K562 (cell line): ENCODE measurements around the gene SENP1. TPM values are rescaled to one million over a fixed set of nuclear protein-coding genes. Genes with fewer than 3 reads are reported as not detected.

Experiments
- ATAC-seq: fragments of 200-7000 bp; cut with Tn5 transposase; 3 replicates; pipeline ENCODE4 v1.9.1; 2020; ENCODE audit warnings: moderate library complexity
- BruUV-seq: library from RNA; stranded (reverse); fragments of 400-500 nt; replicated peaks from 2 replicates; lab custom pipeline; 2021; lab: Mats Ljungman, UMichigan
- CTCF ChIA-PET: fragments of 300-600 bp; formaldehyde crosslinking; extraction: SDS; loops from one replicate; lab custom pipeline; 2021; ENCODE audit warnings: low intra/inter-chr PET ratio; lab: Yijun Ruan, JAX
- POLR2A ChIA-PET: fragments of 300-600, 350-650 bp; sonication (Branson Sonifier 250); formaldehyde crosslinking; extraction: SDS; loops from one replicate; lab custom pipeline; 2021; ENCODE audit warnings: antibody characterized with exemption, inconsistent platforms; lab: Yijun Ruan, JAX
- DNase-seq, 4 experiments: peaks; one replicate each; pipeline versions ENCODE4 v3.0.0 to v3.0.0-alpha.2; 2011 to 2018; ENCODE audit warnings: low spot score in 3 of 4, mixed read lengths in 3 of 4; ENCODE audit errors: extremely low read depth in 1 of 4
- FAIRE-seq: peaks from 2 replicates; lab custom pipeline; 2011; peaks lifted over from hg19 to GRCh38; lab: Jason Lieb, UNC
- H2AFZ ChIP-seq: 2 replicates; pipeline ENCODE4 v1.6.0; 2011; ENCODE audit warnings: low read depth, low read length, control low read depth, inconsistent platforms
- H3K27ac ChIP-seq: fragments of 200-600 bp; 3 replicates; pipeline ENCODE4 v1.8.0; 2011; ENCODE audit warnings: low read depth, mild to moderate bottlenecking, control low read depth, inconsistent platforms, low read length, moderate library complexity, mixed read lengths; ENCODE audit errors: extremely low read depth
- H3K27me3 ChIP-seq, 2 experiments: fragments of 300-600 bp in 1 of 2; 2 replicates in 1 of 2; 3 replicates in 1 of 2; pipeline versions ENCODE4 v1.6.0 to v1.8.0; 2011; ENCODE audit warnings: inconsistent platforms in 2 of 2, low read length in 2 of 2, mild to moderate bottlenecking in 1 of 2, mixed read lengths in 1 of 2, moderate library complexity in 1 of 2; ENCODE audit not compliant: control insufficient read depth in 2 of 2, insufficient read depth in 2 of 2
- H3K36me3 ChIP-seq: fragments of 300-600 bp; 3 replicates; pipeline ENCODE4 v1.8.0; 2011; ENCODE audit warnings: mild to moderate bottlenecking, low read length, inconsistent platforms; ENCODE audit not compliant: control insufficient read depth, insufficient read depth
- H3K4me1 ChIP-seq, 2 experiments: fragments of 200-600 bp in 1 of 2; replicated peaks in 1 of 2; 2 replicates in 1 of 2; 3 replicates in 1 of 2; pipeline versions ENCODE4 v1.5.1 to v1.8.0; 2011; ENCODE audit warnings: inconsistent platforms in 2 of 2, low read length in 2 of 2, mild to moderate bottlenecking in 1 of 2, mixed read lengths in 1 of 2, moderate library complexity in 1 of 2; ENCODE audit not compliant: control insufficient read depth in 2 of 2, insufficient read depth in 2 of 2
- H3K4me2 ChIP-seq: 2 replicates; pipeline ENCODE4 v1.6.1; 2011; ENCODE audit warnings: low read length, control low read depth, inconsistent platforms, mixed read lengths; ENCODE audit not compliant: insufficient read depth
- H3K4me3 ChIP-seq: fragments of 200-600 bp; sonication (generic), shearing (Covaris generic); 2 replicates; pipeline ENCODE4 v1.5.1; 2016; ENCODE audit warnings: control low read depth, inconsistent platforms
- H3K79me2 ChIP-seq: fragments of 200-600 bp; 3 replicates; pipeline ENCODE4 v1.8.0; 2011; ENCODE audit warnings: low read length, inconsistent platforms; ENCODE audit not compliant: control insufficient read depth, insufficient read depth
- H3K9ac ChIP-seq, 2 experiments: 2 replicates each; pipeline versions ENCODE4 v1.6.0 to v1.6.1; 2011; ENCODE audit warnings: low read depth in 2 of 2, low read length in 2 of 2, control low read depth in 1 of 2, inconsistent platforms in 1 of 2, mild to moderate bottlenecking in 1 of 2, mixed read lengths in 1 of 2; ENCODE audit not compliant: insufficient read depth in 1 of 2
- H3K9me1 ChIP-seq: one replicate; pipeline ENCODE4 v1.6.0; 2011; ENCODE audit warnings: inconsistent platforms, mild to moderate bottlenecking, low read length, moderate library complexity; ENCODE audit not compliant: control insufficient read depth, insufficient read depth
- H3K9me3 ChIP-seq: replicated peaks from 2 replicates; pipeline ENCODE4 v1.5.1; 2011; ENCODE audit warnings: low read depth, low read length, inconsistent platforms; ENCODE audit not compliant: control insufficient read depth, insufficient read depth
- H4K20me1 ChIP-seq: replicated peaks from 2 replicates; pipeline ENCODE4 v1.6.1; 2011; ENCODE audit warnings: low read length, inconsistent platforms, mixed read lengths; ENCODE audit not compliant: control insufficient read depth, insufficient read depth
- CTCF ChIP-seq, 3 experiments: IDR thresholded peaks in 2 of 3; conservative IDR thresholded peaks in 1 of 3; 2 replicates each; pipeline ENCODE4 v1.5.1; 2011 to 2012; ENCODE audit warnings: low read length in 3 of 3, mild to moderate bottlenecking in 3 of 3, control low read depth in 2 of 3, improper control_type of control experiment in 1 of 3, inconsistent platforms in 1 of 3, low read depth in 1 of 3, mixed read lengths in 1 of 3, moderate library complexity in 1 of 3; ENCODE audit not compliant: insufficient read depth in 2 of 3
- HMGN3 ChIP-seq: IDR thresholded peaks from 2 replicates; pipeline ENCODE4 v1.6.1; 2011; ENCODE audit warnings: borderline replicate concordance, low read depth, mild to moderate bottlenecking, mixed read lengths, low read length; ENCODE audit not compliant: insufficient read length; ENCODE audit errors: extremely low read depth
- NCOA6 ChIP-seq: fragments of 450-650 bp; IDR thresholded peaks from 2 replicates; pipeline ENCODE4 v1.6.1; 2017; ENCODE audit warnings: mild to moderate bottlenecking
- NFRKB ChIP-seq: fragments of 450-650 bp; IDR thresholded peaks from 2 replicates; pipeline ENCODE4 v1.6.1; 2016; ENCODE audit warnings: low read depth
- NR0B1 ChIP-seq: fragments of 450-650 bp; IDR thresholded peaks from one replicate; pipeline ENCODE4 v1.6.1; 2018; ENCODE audit warnings: mild to moderate bottlenecking, moderate library complexity; ENCODE audit not compliant: partially characterized antibody
- SPI1 ChIP-seq: IDR thresholded peaks from 2 replicates; pipeline ENCODE4 v1.6.1; 2011; ENCODE audit warnings: low read depth, low read length, control low read depth, borderline replicate concordance
- ZBTB34 ChIP-seq: fragments of 250-450 bp; sonication (Bioruptor Pico); IDR thresholded peaks from 2 replicates; pipeline ENCODE4 v1.8.0; 2021; ENCODE audit warnings: mild to moderate bottlenecking, moderate library complexity
- ZNF324 ChIP-seq: fragments of 250-450 bp; sonication (Bioruptor Pico); IDR thresholded peaks from 2 replicates; pipeline ENCODE4 v1.4.0; 2020; ENCODE audit warnings: mild to moderate bottlenecking
- WGBS: fragments of 100-300 bp; shearing (Covaris generic); methylation state at CpG from one replicate; pipeline ENCODE4 v1.1.6; 2016; ENCODE audit warnings: low coverage, mixed read lengths; ENCODE audit not compliant: insufficient coverage; ENCODE audit errors: missing lambda C conversion rate; 5-methylcytosine and 5-hydroxymethylcytosine counted together
- in situ Hi-C: fragments of 300-500 bp; cut with MboI; formaldehyde crosslinking; loops from 4 replicates; pipeline ENCODE4 v1.15.0; 2018; ENCODE audit warnings: inconsistent platforms, mixed read lengths
- intact Hi-C: fragments of 100-400 bp; cut with micrococcal nuclease; formaldehyde crosslinking; loops from 2 replicates; pipeline ENCODE4 v1.14.2; 2022
- polyA plus RNA-seq, 8 experiments: library from polyadenylated mRNA; depleted of rRNA in 4 of 8; stranded (reverse) in 5 of 8; unstranded in 3 of 8; fragments of >200 nt; fragmentation: Nextera tagmentation in 2 of 8; fragmentation: Illumina TruSeq in 1 of 8; extraction: Ambion mirVana in 2 of 8; extraction: Trizol in 1 of 8; gene quantifications; 2 replicates each; pipeline versions ENCODE4 v1.2.1 to v1.2.3, GENCODE V29; 2011 to 2014; ENCODE audit warnings: inconsistent platforms in 1 of 8, missing spikeins in 1 of 8
- total RNA-seq, 7 experiments: library from RNA; depleted of rRNA in 6 of 7; stranded (reverse); fragments of >200 nt in 6 of 7; fragmentation: Illumina TruSeq in 2 of 7; extraction: Trizol in 2 of 7; gene quantifications; 2 replicates each; pipeline versions ENCODE4 v1.2.1 to v1.2.3, GENCODE V29; 2011 to 2021; ENCODE audit warnings: low replicate concordance in 1 of 7

Gene SENP1
- total and polyA plus RNA-seq, 9 of the 15 experiments (the other 6 are each of a cell fraction or from before 2014, with no cell fraction given) = 15.5 to 59.0 (median 36.3) TPM

GRCh38 chr12:48032597-48032996 lies 73.3 kb downstream of the SENP1 start (continued):
- TF ChIP-seq ZBTB34 (CRISPR knock-in tag) (no peak), NCOA6 (no peak), ZNF324 (no peak), HMGN3 (no peak), NFRKB (no peak)

GRCh38 chr12:48031135-48031960 lies 74.5 kb downstream of the SENP1 start:
- Histone ChIP-seq H4K20me1 (no peaks in the 10 kb centered on the region), H3K36me3 (no peaks in the 10 kb centered on the region), H2AFZ (no peak overlapping the region), H3K9ac (no peak overlapping the region), H3K27me3 (no peaks in the 10 kb centered on the region), H3K4me3 (no peak overlapping the region), H3K9me3 (no peaks in the 10 kb centered on the region), H3K4me1 (peaks cover 8 to 17% of the 10 kb centered on the region in 2 experiments), H3K9me1 (no peaks in the 10 kb centered on the region), H3K4me2 (no peak overlapping the region), H3K27ac (no peak overlapping the region), H3K79me2 (no peaks in the 10 kb centered on the region)
- no peak for DNase-seq
- POLR2A ChIA-PET = no interaction called here
- peak; percentile 54 for ATAC-seq
- 0 out of 6 replicates have a peak, but pooled peaks of 1 of the 3 experiments have one; percentile 18 for TF ChIP-seq CTCF (IDR thresholded peaks at IDR 0.05 in 2 of 3, conservative IDR thresholded peaks at IDR 0.05 in 1 of 3; ENCODE audit: insufficient read depth in 2 of 3, low read depth in 1 of 3, low read length in 3 of 3)
- TF ChIP-seq SPI1 = no peak
- TF ChIP-seq NR0B1 = no peak
- 45% methylated on average over 12 of the region's 12 CpGs for WGBS
- intact Hi-C loops (no loop called here), in situ Hi-C loops (no loop called here)
- CTCF ChIA-PET = no interaction called here
- no peak for FAIRE-seq
- no TSS peak for BruUV-seq
